ENCODE data around the gene DCST2. TPM values are rescaled to one million over a fixed set of nuclear protein-coding genes. Genes with fewer than 3 reads are reported as not detected.

Gene DCST2
- total and polyA plus RNA-seq, 9 donors = 0.17 to 1.4 (median 1.1) TPM; not detected in 1

DNA sequence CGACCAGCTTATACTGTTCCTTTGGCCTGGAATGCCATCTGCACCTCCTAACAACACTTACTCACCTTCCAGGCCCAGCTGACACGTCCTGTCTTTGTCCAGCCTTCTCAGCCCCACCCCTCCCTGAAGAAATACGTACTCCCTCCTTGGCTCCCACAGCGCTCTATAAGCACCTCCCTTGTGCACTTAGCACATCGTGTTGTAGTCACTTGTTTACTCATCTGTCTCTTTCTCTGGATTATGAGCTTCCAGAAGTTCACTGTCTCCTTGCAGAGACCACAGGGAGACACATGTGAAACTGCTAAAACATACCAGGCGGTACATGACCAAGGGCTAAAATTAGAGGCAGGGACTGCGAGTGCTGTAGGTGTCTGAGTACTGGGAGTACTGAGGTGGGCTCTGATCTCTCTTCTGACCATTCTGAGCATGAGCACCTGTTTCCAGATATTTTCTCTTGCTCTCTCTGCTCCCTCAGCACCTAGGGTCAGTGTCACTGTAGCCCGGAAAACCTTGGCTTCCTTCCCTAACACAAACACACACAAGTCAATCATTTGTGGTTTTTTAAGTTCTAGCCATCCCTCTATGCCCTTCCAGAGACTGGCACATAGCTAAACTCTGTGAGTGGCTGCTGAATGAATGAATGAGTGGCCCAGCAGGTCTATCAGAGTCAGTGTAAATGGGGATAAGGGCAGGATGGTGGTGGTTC lies 5.2 kb upstream of the DCST2 start:
- Histone ChIP-seq H3K27ac (no peak overlapping the region), H3K4me1 (ENCODE audit: insufficient read depth) (no peaks in the 10 kb centered on the region), H3K4me3 (no peak overlapping the region), H3K9me3 (no peaks in the 10 kb centered on the region), H3K27me3 (no peaks in the 10 kb centered on the region), H3K36me3 (no peaks in the 10 kb centered on the region)
- intact Hi-C loops (cut with DNase I) = no loop called here
- WGBS, 3 donors = 48 to 52% (median 51%) methylated on average over 8 of the region's 8 CpGs
- no peak for DNase-seq
- TF ChIP-seq EP300 (IDR thresholded peaks at IDR 0.05) (no peak), POLR2A (IDR thresholded peaks at IDR 0.05) (no peak)
- TF ChIP-seq, protein P1, sequence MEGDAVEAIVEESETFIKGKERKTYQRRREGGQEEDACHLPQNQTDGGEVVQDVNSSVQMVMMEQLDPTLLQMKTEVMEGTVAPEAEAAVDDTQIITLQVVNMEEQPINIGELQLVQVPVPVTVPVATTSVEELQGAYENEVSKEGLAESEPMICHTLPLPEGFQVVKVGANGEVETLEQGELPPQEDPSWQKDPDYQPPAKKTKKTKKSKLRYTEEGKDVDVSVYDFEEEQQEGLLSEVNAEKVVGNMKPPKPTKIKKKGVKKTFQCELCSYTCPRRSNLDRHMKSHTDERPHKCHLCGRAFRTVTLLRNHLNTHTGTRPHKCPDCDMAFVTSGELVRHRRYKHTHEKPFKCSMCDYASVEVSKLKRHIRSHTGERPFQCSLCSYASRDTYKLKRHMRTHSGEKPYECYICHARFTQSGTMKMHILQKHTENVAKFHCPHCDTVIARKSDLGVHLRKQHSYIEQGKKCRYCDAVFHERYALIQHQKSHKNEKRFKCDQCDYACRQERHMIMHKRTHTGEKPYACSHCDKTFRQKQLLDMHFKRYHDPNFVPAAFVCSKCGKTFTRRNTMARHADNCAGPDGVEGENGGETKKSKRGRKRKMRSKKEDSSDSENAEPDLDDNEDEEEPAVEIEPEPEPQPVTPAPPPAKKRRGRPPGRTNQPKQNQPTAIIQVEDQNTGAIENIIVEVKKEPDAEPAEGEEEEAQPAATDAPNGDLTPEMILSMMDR (IDR thresholded peaks at IDR 0.05) = no peak

- no peaks in the 10 kb centered on the region for H3K9me3 ChIP-seq
- no peaks in the 10 kb centered on the region for H3K4me1 ChIP-seq (ENCODE audit: insufficient read depth)
- no peak overlapping the region for H3K27ac ChIP-seq
- DNase-seq = no peak
- 84 to 89% (median 87%) methylated on average over 6 of the region's 6 CpGs for WGBS, 3 donors
- intact Hi-C loops (cut with DNase I) = no loop called here
- no peaks in the 10 kb centered on the region for H3K36me3 ChIP-seq
- TF ChIP-seq POLR2A (IDR thresholded peaks at IDR 0.05) = no peak
- TF ChIP-seq, protein P1 (IDR thresholded peaks at IDR 0.05) = no peak
- TF ChIP-seq EP300 (IDR thresholded peaks at IDR 0.05) = no peak
- H3K27me3 ChIP-seq = no peaks in the 10 kb centered on the region
- no peak overlapping the region for H3K4me3 ChIP-seq
These were observed 4.4 kb upstream of the DCST2 start for GRCh38 chr1:155037851-155038441.

DNA sequence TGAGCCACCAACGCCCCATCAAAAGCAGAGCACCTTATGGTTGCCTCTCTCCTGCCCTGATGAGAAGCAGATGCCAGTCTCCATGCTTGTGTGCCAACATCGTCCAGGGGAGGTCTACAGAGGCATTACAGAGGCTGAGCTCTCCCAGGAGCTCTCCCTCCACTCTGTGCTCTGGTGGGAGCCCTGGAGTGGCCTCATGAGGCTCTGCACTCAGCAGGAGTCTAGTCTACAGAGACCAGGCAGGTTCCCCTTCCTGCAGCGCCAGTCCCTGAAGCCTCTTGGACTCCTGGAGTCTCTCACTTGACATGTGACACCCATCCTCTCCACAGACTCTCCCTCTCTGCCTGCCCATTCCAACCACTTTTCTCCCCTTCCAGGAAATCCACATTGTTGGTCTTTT lies 3.5 kb upstream of the DCST2 start:
- Histone ChIP-seq H3K9me3 (no peaks in the 10 kb centered on the region), H3K4me3 (no peak overlapping the region), H3K36me3 (no peaks in the 10 kb centered on the region), H3K4me1 (ENCODE audit: insufficient read depth) (no peaks in the 10 kb centered on the region), H3K27me3 (no peaks in the 10 kb centered on the region), H3K27ac (no peak overlapping the region)
- intact Hi-C loops (cut with DNase I) = no loop called here
- TF ChIP-seq POLR2A (IDR thresholded peaks at IDR 0.05) (no peak), EP300 (IDR thresholded peaks at IDR 0.05) (no peak)
- TF ChIP-seq, protein P1 (IDR thresholded peaks at IDR 0.05) = no peak
- no peak for DNase-seq
- WGBS, 3 donors = 91 to 94% (median 92%) methylated on average over 3 of the region's 3 CpGs

DNA sequence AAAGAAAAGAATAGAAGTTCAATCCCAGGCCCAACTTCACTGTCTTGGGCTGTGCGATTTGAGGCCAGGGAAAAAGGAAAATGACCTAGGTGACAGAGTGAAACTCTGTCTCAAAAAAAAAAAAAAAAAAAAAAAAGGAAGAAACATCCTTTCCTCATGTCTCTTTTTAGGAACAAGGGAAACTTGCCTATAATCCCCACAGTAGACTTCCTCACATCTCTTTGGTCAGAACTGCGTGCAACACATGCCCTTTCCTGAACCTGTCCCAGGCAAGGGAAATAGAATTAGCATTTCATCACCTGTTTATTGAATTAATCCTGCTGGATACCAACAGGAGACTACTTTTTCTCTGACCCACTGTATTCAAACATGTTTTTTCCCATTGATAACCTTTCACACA lies 2.4 kb upstream of the DCST2 start:
- DNase-seq = no peak
- 88 to 91% (median 91%) methylated on average over 2 of the region's 2 CpGs for WGBS, 3 donors
- TF ChIP-seq, protein P1 (IDR thresholded peaks at IDR 0.05) = no peak
- TF ChIP-seq EP300 (IDR thresholded peaks at IDR 0.05) (no peak), POLR2A (IDR thresholded peaks at IDR 0.05) (no peak)

More for the DNA sequence above, 2.4 kb upstream of the DCST2 start:
- no peaks in the 10 kb centered on the region for H3K9me3 ChIP-seq
- no peak overlapping the region for H3K27ac ChIP-seq
- H3K36me3 ChIP-seq = no peaks in the 10 kb centered on the region
- no peaks in the 10 kb centered on the region for H3K27me3 ChIP-seq
- no peak overlapping the region for H3K4me3 ChIP-seq
- intact Hi-C loops (cut with DNase I) = no loop called here
- no peaks in the 10 kb centered on the region for H3K4me1 ChIP-seq (ENCODE audit: insufficient read depth)
